ENCODE measurements around the gene NXN.

Gene NXN

GRCh38 chr17:800446-801242, 178.9 kb downstream of the NXN start:
- no peak overlapping the region for H3K27ac ChIP-seq
- TF ChIP-seq CTCF (IDR thresholded peaks at IDR 0.05) (no peak), ZFX (IDR thresholded peaks at IDR 0.05; ENCODE audit: borderline replicate concordance) (no peak)

- no peak overlapping the region for H3K27ac ChIP-seq
- TF ChIP-seq ZFX (IDR thresholded peaks at IDR 0.05; ENCODE audit: borderline replicate concordance) (no peak), CTCF (IDR thresholded peaks at IDR 0.05) (no peak)
Observed at GRCh38 chr17:799261-799660, 180.3 kb downstream of the NXN start.

GRCh38 chr17:798246-798645, 181.3 kb downstream of the NXN start:
- no peak for TF ChIP-seq CTCF (IDR thresholded peaks at IDR 0.05)
- TF ChIP-seq ZFX (IDR thresholded peaks at IDR 0.05; ENCODE audit: borderline replicate concordance), result no peak
- H3K27ac ChIP-seq, result no peak overlapping the region

GRCh38 chr17:797236-797840, 182.2 kb downstream of the NXN start:
- TF ChIP-seq CTCF (IDR thresholded peaks at IDR 0.05) (no peak), ZFX (IDR thresholded peaks at IDR 0.05; ENCODE audit: borderline replicate concordance) (no peak)
- H3K27ac ChIP-seq, result no peak overlapping the region

- no peak for TF ChIP-seq ZFX (IDR thresholded peaks at IDR 0.05; ENCODE audit: borderline replicate concordance)
- TF ChIP-seq CTCF (IDR thresholded peaks at IDR 0.05), result no peak
- no peak overlapping the region for H3K27ac ChIP-seq
Observed at GRCh38 chr17:796609-797008, 183.0 kb downstream of the NXN start.

- no peak overlapping the region for H3K27ac ChIP-seq
- TF ChIP-seq CTCF (IDR thresholded peaks at IDR 0.05), result no peak
- TF ChIP-seq ZFX (IDR thresholded peaks at IDR 0.05; ENCODE audit: borderline replicate concordance), result no peak
Observed at GRCh38 chr17:795721-796120, 183.9 kb downstream of the NXN start.

- no peak for TF ChIP-seq ZFX (IDR thresholded peaks at IDR 0.05; ENCODE audit: borderline replicate concordance)
- TF ChIP-seq CTCF (IDR thresholded peaks at IDR 0.05), result no peak
- H3K27ac ChIP-seq, result no peak overlapping the region
Observed at GRCh38 chr17:795276-795675, 184.3 kb downstream of the NXN start.
